Parathyroid adenoma (tissue), 2 donors: ENCODE results near the gene LAMB4.

ENCODE experiments used
- H2AFZ ChIP-seq: fragments of 300-600 bp; sonication (generic); one replicate; pipeline ENCODE4 v1.7.0; 2017; ENCODE audit warnings: antibody characterized with exemption, mild to moderate bottlenecking
- H3K27ac ChIP-seq: fragments of 300-600 bp; sonication (generic); one replicate; pipeline ENCODE4 v1.7.0; 2017
- H3K27me3 ChIP-seq: fragments of 300-600 bp; sonication (generic); one replicate; pipeline ENCODE4 v1.7.0; 2017; ENCODE audit warnings: low read length; ENCODE audit not compliant: control insufficient read depth, insufficient read depth
- H3K36me3 ChIP-seq: fragments of 300-600 bp; sonication (generic); one replicate; pipeline ENCODE4 v1.7.0; 2017; ENCODE audit warnings: low read length; ENCODE audit not compliant: control insufficient read depth, insufficient read depth
- H3K4me1 ChIP-seq: fragments of 300-600 bp; sonication (generic); one replicate; pipeline ENCODE4 v1.7.0; 2017; ENCODE audit warnings: control low read depth
- H3K4me2 ChIP-seq: fragments of 300-600 bp; sonication (generic); one replicate; pipeline ENCODE4 v1.7.0; 2017; ENCODE audit warnings: low read length
- H3K4me3 ChIP-seq: fragments of 300-600 bp; sonication (generic); one replicate; pipeline ENCODE4 v1.7.0; 2017; ENCODE audit warnings: low read depth, low read length
- H3K79me2 ChIP-seq: fragments of 300-600 bp; sonication (generic); one replicate; pipeline ENCODE4 v1.7.0; 2017; ENCODE audit warnings: control low read depth
- H3K9ac ChIP-seq: fragments of 300-600 bp; sonication (generic); one replicate; pipeline ENCODE4 v1.7.0; 2017; ENCODE audit warnings: mild to moderate bottlenecking
- H3K9me3 ChIP-seq: fragments of 300-600 bp; sonication (generic); one replicate; pipeline ENCODE4 v1.7.0; 2017; ENCODE audit warnings: low read length; ENCODE audit not compliant: control insufficient read depth
- TF ChIP-seq, protein P1 (sequence below): fragments of 300-600 bp; sonication (generic); IDR thresholded peaks from one replicate; pipeline ENCODE4 v1.7.0; 2017; ENCODE audit warnings: antibody characterized with exemption, mild to moderate bottlenecking
- donor health status: primary hyperparathyroidism.

Gene LAMB4

DNA sequence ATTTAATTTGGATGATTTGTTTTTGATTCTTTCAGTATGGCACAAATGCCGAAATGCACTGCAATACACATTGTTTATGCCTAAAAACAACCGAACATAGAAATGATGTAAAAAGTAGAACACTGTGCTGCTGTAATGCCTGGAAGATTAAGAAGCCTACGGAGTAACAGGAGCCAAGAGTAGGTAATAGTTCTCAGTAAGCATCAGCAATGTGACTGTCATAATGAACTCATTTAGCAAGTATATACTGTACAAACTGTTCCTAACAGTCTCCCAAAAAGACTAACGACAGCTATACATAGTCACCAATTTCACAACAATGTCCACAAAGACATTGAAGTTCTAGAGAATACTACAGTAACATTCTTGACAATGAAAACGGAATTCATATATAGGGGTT is 19.0 kb upstream of the LAMB4 start:
- Histone ChIP-seq H3K4me3 (no peak overlapping the region), H3K36me3 (no peaks in the 10 kb centered on the region), H3K4me2 (no peak overlapping the region), H3K27ac (no peak overlapping the region), H2AFZ (no peak overlapping the region), H3K9ac (no peak overlapping the region), H3K79me2 (no peaks in the 10 kb centered on the region), H3K27me3 (no peaks in the 10 kb centered on the region), H3K9me3 (no peaks in the 10 kb centered on the region), H3K4me1 (no peaks in the 10 kb centered on the region)
- TF ChIP-seq, protein P1, sequence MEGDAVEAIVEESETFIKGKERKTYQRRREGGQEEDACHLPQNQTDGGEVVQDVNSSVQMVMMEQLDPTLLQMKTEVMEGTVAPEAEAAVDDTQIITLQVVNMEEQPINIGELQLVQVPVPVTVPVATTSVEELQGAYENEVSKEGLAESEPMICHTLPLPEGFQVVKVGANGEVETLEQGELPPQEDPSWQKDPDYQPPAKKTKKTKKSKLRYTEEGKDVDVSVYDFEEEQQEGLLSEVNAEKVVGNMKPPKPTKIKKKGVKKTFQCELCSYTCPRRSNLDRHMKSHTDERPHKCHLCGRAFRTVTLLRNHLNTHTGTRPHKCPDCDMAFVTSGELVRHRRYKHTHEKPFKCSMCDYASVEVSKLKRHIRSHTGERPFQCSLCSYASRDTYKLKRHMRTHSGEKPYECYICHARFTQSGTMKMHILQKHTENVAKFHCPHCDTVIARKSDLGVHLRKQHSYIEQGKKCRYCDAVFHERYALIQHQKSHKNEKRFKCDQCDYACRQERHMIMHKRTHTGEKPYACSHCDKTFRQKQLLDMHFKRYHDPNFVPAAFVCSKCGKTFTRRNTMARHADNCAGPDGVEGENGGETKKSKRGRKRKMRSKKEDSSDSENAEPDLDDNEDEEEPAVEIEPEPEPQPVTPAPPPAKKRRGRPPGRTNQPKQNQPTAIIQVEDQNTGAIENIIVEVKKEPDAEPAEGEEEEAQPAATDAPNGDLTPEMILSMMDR = no peak

DNA sequence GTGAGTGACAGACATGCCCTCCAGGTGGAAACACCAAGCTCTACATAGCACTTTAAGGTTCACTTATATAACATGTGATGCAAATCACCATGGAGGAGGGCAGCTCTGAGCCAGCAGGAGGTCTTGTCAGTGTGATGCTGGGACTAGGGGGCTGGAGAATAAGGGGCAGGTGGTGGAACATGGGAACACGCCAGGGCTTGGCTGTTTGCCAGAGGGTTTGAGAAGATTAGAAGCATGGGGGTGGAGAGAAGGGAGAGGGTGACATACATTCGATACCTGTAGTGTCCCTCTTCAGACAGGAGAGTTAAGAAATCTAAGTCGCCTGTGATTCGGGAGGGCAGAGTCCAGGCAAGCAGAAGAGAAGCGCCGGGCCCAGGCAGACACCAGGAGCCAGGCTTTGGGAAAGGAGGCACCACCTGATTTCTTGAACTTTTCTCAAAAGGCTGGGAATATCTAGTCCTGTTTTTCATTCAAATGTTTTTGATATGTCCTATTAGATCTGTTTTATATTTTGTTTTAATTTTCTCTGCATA is 16.9 kb upstream of the LAMB4 start:
- Histone ChIP-seq H3K4me1 (no peaks in the 10 kb centered on the region), H3K27ac (no peak overlapping the region), H3K9ac (no peak overlapping the region), H3K36me3 (no peaks in the 10 kb centered on the region), H3K4me3 (no peak overlapping the region), H3K79me2 (no peaks in the 10 kb centered on the region), H3K27me3 (no peaks in the 10 kb centered on the region), H2AFZ (no peak overlapping the region), H3K4me2 (no peak overlapping the region), H3K9me3 (no peaks in the 10 kb centered on the region)
- TF ChIP-seq, protein P1 = no peak

DNA sequence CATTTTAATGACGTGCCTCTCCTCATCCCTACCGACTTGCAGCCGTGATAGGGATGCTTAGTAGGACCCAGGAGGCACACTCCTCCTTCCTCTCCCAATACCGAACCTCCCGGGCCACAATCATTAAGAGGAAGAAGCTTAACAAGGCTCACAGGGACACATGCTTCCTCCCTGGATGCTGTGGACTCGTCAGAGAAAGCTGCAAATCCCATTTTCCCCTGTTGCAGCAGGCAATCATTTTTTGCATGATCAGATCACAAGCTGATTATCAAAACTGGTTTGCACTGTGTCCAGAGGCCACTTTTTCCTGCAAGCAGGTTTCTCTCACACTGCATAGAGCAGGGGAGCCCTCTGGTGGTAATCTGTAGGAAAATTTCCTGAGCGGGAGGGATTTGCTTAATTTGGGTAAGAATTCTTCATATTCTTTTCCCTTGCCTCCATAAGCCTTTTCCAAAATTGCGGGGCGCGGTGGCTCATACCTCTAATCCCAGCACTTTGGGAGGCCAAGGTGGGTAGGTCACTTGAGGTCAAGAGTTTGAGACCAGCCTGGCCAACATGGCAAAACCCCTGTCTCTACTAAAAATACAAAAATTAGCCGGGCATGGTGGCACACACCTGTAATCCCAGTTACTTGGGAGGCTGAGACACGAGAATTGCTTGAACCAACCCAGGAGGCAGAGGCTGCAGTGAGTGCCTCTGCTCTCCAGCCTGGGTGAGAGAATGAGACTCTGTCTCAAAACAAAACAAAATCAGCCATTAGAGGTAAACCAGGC is 16.1 kb upstream of the LAMB4 start:
- peak overlapping the region; percentile 60 for H2AFZ ChIP-seq
- H3K9me3 ChIP-seq = no peaks in the 10 kb centered on the region
- H3K4me2 ChIP-seq = peak overlapping the region; percentile 54
- H3K9ac ChIP-seq = no peak overlapping the region
- H3K36me3 ChIP-seq = no peaks in the 10 kb centered on the region
- H3K27me3 ChIP-seq = no peaks in the 10 kb centered on the region
- no peak overlapping the region for H3K27ac ChIP-seq
- no peak overlapping the region for H3K4me3 ChIP-seq
- no peaks in the 10 kb centered on the region for H3K4me1 ChIP-seq
- TF ChIP-seq, protein P1 = peak; percentile 90
- H3K79me2 ChIP-seq = no peaks in the 10 kb centered on the region

DNA sequence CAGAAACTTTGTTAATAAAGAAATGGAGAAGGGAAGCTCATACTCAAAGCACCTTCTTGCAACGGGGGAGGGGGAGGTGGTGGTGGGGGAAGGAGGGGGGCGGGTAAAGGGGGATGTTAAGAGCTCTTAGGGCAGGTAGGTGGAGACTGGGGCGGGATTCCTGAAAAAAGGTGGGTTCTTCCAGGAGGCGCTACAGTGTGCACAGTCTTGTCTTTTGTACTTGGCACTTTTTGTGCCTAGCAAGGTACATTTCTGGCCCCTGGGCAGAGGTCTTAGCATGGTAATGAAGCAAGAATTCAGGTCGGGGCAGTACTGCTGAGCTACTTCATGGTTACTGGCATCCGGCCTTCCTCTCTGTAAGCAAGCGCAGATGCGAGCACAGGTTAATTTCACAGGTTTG is 15.2 kb upstream of the LAMB4 start:
- no peaks in the 10 kb centered on the region for H3K79me2 ChIP-seq
- no peak overlapping the region for H3K4me2 ChIP-seq
- no peak overlapping the region for H3K27ac ChIP-seq
- H2AFZ ChIP-seq = no peak overlapping the region
- no peak overlapping the region for H3K4me3 ChIP-seq
- H3K4me1 ChIP-seq = no peaks in the 10 kb centered on the region
- H3K27me3 ChIP-seq = no peaks in the 10 kb centered on the region
- TF ChIP-seq, protein P1 = no peak
- H3K36me3 ChIP-seq = no peaks in the 10 kb centered on the region
- no peaks in the 10 kb centered on the region for H3K9me3 ChIP-seq
- H3K9ac ChIP-seq = no peak overlapping the region

DNA sequence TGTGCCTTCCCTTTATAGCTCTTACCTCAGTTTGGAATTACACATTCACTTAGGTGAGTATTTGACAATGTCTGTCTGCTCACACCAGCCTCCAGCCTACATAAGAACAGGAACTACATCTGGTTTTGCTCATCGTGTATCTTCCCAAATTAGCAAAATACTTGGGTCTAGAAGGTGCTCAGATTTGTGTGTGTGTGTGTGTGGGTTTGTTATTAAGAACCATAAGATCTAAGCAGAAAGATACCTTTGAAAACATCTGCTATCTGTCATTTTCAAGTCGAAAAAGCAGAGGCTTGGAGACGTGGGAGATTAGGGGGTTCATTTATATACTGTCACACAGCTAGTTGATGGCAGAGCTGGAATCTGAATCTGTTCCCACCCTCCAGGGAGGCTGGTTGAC is 14.8 kb upstream of the LAMB4 start:
- H3K9me3 ChIP-seq = no peaks in the 10 kb centered on the region
- H3K27ac ChIP-seq = no peak overlapping the region
- H3K4me3 ChIP-seq = no peak overlapping the region
- TF ChIP-seq, protein P1 = no peak
- H3K4me1 ChIP-seq = no peaks in the 10 kb centered on the region
- no peaks in the 10 kb centered on the region for H3K36me3 ChIP-seq
- no peak overlapping the region for H3K9ac ChIP-seq
- H3K4me2 ChIP-seq = no peak overlapping the region
- H3K79me2 ChIP-seq = no peaks in the 10 kb centered on the region
- H2AFZ ChIP-seq = no peak overlapping the region
- no peaks in the 10 kb centered on the region for H3K27me3 ChIP-seq
